BJ (cell line): ENCODE measurements around the gene MST1. TPM values are rescaled to one million over a fixed set of nuclear protein-coding genes. Genes with fewer than 3 reads are reported as not detected.

ENCODE experiments used
- CTCF ChIA-PET: fragments of 350-600 bp; formaldehyde crosslinking; extraction: SDS; loops from one replicate; lab custom pipeline; 2021; ENCODE audit warnings: antibody characterized with exemption, inconsistent platforms; lab: Yijun Ruan, JAX
- POLR2A ChIA-PET: fragments of 300-600 bp; sonication (Branson Sonifier 250); formaldehyde crosslinking; extraction: SDS; loops from one replicate; lab custom pipeline; 2021; ENCODE audit warnings: antibody characterized with exemption; lab: Charles Lee
- DNase-seq: peaks from one replicate; pipeline ENCODE4 v3.0.0-alpha.2; 2011; ENCODE audit warnings: low read depth
- H3K27me3 ChIP-seq: 2 replicates; pipeline ENCODE4 v1.6.0; 2011; ENCODE audit warnings: low read length; ENCODE audit not compliant: control insufficient read depth, insufficient read depth
- H3K36me3 ChIP-seq: 2 replicates; pipeline ENCODE4 v1.5.1; 2011; ENCODE audit warnings: low read length; ENCODE audit not compliant: control insufficient read depth, insufficient read depth
- H3K4me3 ChIP-seq: 2 replicates; pipeline ENCODE4 v1.5.1; 2011; ENCODE audit warnings: low read depth, mild to moderate bottlenecking, control low read depth, low read length
- CTCF ChIP-seq: IDR thresholded peaks from 2 replicates; pipeline ENCODE4 v1.5.1; 2011; ENCODE audit warnings: low read depth, mild to moderate bottlenecking, control low read depth, inconsistent platforms, low read length, moderate library complexity; ENCODE audit not compliant: insufficient read depth
- polyA plus RNA-seq: library from polyadenylated mRNA; depleted of rRNA; stranded (reverse); fragments of >200 nt; gene quantifications from 2 replicates; pipeline ENCODE4 v1.2.3, GENCODE V29; 2011

The MST1 gene
- polyA plus RNA-seq, 1 experiment: 10.7 TPM

GRCh38 chr3:49721896-49722781, 32.9 kb upstream of the MST1 start:
- Histone ChIP-seq H3K4me3 (no peak overlapping the region), H3K27me3 (no peaks in the 10 kb centered on the region), H3K36me3 (peaks cover 22% of the 10 kb centered on the region)
- POLR2A ChIA-PET: no interaction called here
- no peak for DNase-seq
- no peak for TF ChIP-seq CTCF
- CTCF ChIA-PET: interaction anchor here (4.4 kb wide), 1 partner anchor 117 kb away, joined by 24 read pairs; no protein-coding TSS in a partner anchor

- CTCF ChIA-PET: interaction anchor here (0.9 to 4.4 kb wide), 2 partner anchors 14 to 117 kb away, joined by 3 to 24 read pairs; no protein-coding TSS in a partner anchor
- H3K27me3 ChIP-seq: no peaks in the 10 kb centered on the region
- no peak overlapping the region for H3K4me3 ChIP-seq
- no peak for TF ChIP-seq CTCF
- POLR2A ChIA-PET: no interaction called here
- H3K36me3 ChIP-seq: peaks cover 18% of the 10 kb centered on the region
- DNase-seq: no peak
These were observed 32.3 kb upstream of the MST1 start for GRCh38 chr3:49721596-49721895.

GRCh38 chr3:49720855-49721595, 31.8 kb upstream of the MST1 start:
- CTCF ChIA-PET: interaction anchor here (0.9 to 4.4 kb wide), 2 partner anchors 15 to 118 kb away, joined by 3 to 24 read pairs; no protein-coding TSS in a partner anchor
- Histone ChIP-seq H3K27me3 (no peaks in the 10 kb centered on the region), H3K4me3 (no peak overlapping the region), H3K36me3 (peaks cover 18% of the 10 kb centered on the region)
- POLR2A ChIA-PET: no interaction called here
- no peak for DNase-seq
- TF ChIP-seq CTCF: no peak

- peak; percentile 56 for DNase-seq
- H3K4me3 ChIP-seq: peak within 1 kb of the TSS; percentile 50
- ChIA-PET CTCF (interaction anchor here (0.7 to 4.4 kb wide), 3 partner anchors 18 to 180 kb away, joined by 3 to 24 read pairs (median 5); no protein-coding TSS in a partner anchor), POLR2A (no interaction called here)
- H3K36me3 ChIP-seq: peaks cover 21% of the 10 kb centered on the region
- TF ChIP-seq CTCF: peak; percentile 65
- H3K27me3 ChIP-seq: no peaks in the 10 kb centered on the region
These were observed 30.1 kb upstream of the MST1 start, which contains the start of gene AMIGO3 for GRCh38 chr3:49719214-49719884. TSS of gene AMIGO3 (minus strand) at chr3:49719684. CDS start at chr3:49719465, 219 bp downstream.
